Activated B cell treated with CpG ODN at 0.5 μM for 24 hours (primary cell): ENCODE results near the gene CCDC142. TPM values are rescaled to one million over a fixed set of nuclear protein-coding genes. Genes with fewer than 3 reads are reported as not detected.

Experiments used
- ATAC-seq: fragments of 200-7000 bp; cut with Tn5 transposase; one replicate; pipeline ENCODE4 v1.10.0; 2021; ENCODE audit warnings: low read depth, mild to moderate bottlenecking, moderate library complexity
- CTCF ChIA-PET: fragments of 350-600 bp; sonication (Branson Sonifier 250); formaldehyde crosslinking; loops from one replicate; lab custom pipeline; 2021; ENCODE audit warnings: antibody characterized with exemption; lab: Charles Lee
- POLR2A ChIA-PET: fragments of 350-600 bp; sonication (Branson Sonifier 250); formaldehyde crosslinking; loops from one replicate; lab custom pipeline; 2021; ENCODE audit warnings: antibody characterized with exemption; lab: Charles Lee
- DNase-seq: peaks from one replicate; pipeline ENCODE4 v3.0.0; 2022
- H3K27ac Mint-ChIP-seq: one replicate; pipeline ENCODE4 v1.8.0; 2020; ENCODE audit warnings: mixed read lengths
- H3K27me3 Mint-ChIP-seq: one replicate; pipeline ENCODE4 v1.8.0; 2021; ENCODE audit warnings: mixed read lengths
- H3K36me3 Mint-ChIP-seq: one replicate; pipeline ENCODE4 v1.8.0; 2021; ENCODE audit warnings: low read depth, mixed read lengths
- H3K4me1 Mint-ChIP-seq: one replicate; pipeline ENCODE4 v1.8.0; 2021; ENCODE audit warnings: mixed read lengths
- H3K4me3 Mint-ChIP-seq: one replicate; pipeline ENCODE4 v1.8.0; 2020; ENCODE audit warnings: mild to moderate bottlenecking, mixed read lengths
- H3K9me3 Mint-ChIP-seq: one replicate; pipeline ENCODE4 v1.8.0; 2020; ENCODE audit warnings: mixed read lengths
- CTCF ChIP-seq: fragments of 200-600 bp; IDR thresholded peaks from one replicate; pipeline ENCODE4 v1.8.0; 2022; ENCODE audit warnings: antibody characterized with exemption, mild to moderate bottlenecking
- intact Hi-C: fragments of 100-400 bp; cut with micrococcal nuclease; formaldehyde crosslinking; loops from one replicate; pipeline ENCODE4 v1.15.1; 2024
- total RNA-seq: library from RNA; stranded (reverse); gene quantifications from 2 replicates; pipeline ENCODE4 v1.2.3, GENCODE V29; 2022

CCDC142 gene
- total RNA-seq, 1 donor from 2014 or later = 40.4 TPM

GRCh38 chr2:74503506-74504475 lies 21.0 kb upstream of the CCDC142 start:
- intact Hi-C loops = loop anchor here (1.0 to 10.0 kb wide), 5 partner anchors 20 to 331 kb away; partner anchors contain the start of genes C2orf81, HK2, SEMA4F and TTC31
- peak overlapping the region; percentile 63 for H3K27ac Mint-ChIP-seq
- no peak for ATAC-seq

GRCh38 chr2:74502720-74503505 lies 20.1 kb upstream of the CCDC142 start:
- peaks cover 70% of the 10 kb centered on the region for H3K4me1 Mint-ChIP-seq
- ATAC-seq (peak; percentile 39), DNase-seq (peak; percentile 67)
- H3K27ac Mint-ChIP-seq = peak overlapping the region; percentile 63
- CTCF ChIA-PET = interaction anchor here (0.7 to 2.5 kb wide), 6 partner anchors 17 to 86 kb away, joined by 3 to 12 read pairs (median 4); partner anchors contain the start of genes CCDC142 and TTC31
- peaks cover 38% of the 10 kb centered on the region for H3K27me3 Mint-ChIP-seq
- H3K9me3 Mint-ChIP-seq = no peaks in the 10 kb centered on the region
- intact Hi-C loops = loop anchor here (1.0 to 10.0 kb wide), 5 partner anchors 20 to 332 kb away; partner anchors contain the start of genes C2orf81, HK2, SEMA4F and TTC31
- peak overlapping the region; percentile 81 for H3K4me3 Mint-ChIP-seq
- POLR2A ChIA-PET = interaction anchor here (0.7 to 2.8 kb wide), 9 partner anchors 12 to 82 kb away, joined by 3 to 35 read pairs (median 5); partner anchors contain the start of genes AUP1, CCDC142, HTRA2 and MRPL53
- peaks cover 33% of the 10 kb centered on the region for H3K36me3 Mint-ChIP-seq
- no peak for TF ChIP-seq CTCF

More at GRCh38 chr2:74503506-74504475, 21.0 kb upstream of the CCDC142 start:
- TF ChIP-seq CTCF = no peak
- peaks cover 31% of the 10 kb centered on the region for H3K27me3 Mint-ChIP-seq
- no peaks in the 10 kb centered on the region for H3K9me3 Mint-ChIP-seq
- peak overlapping the region; percentile 81 for H3K4me3 Mint-ChIP-seq
- H3K4me1 Mint-ChIP-seq = peaks cover 70% of the 10 kb centered on the region
- peaks cover 33% of the 10 kb centered on the region for H3K36me3 Mint-ChIP-seq
- no peak for DNase-seq
- ChIA-PET POLR2A (interaction anchor here (0.7 to 2.8 kb wide), 13 partner anchors 9 to 85 kb away, joined by 3 to 35 read pairs (median 5); partner anchors contain the start of genes AUP1, CCDC142, DQX1 and HTRA2), CTCF (interaction anchor here (0.7 to 2.5 kb wide), 8 partner anchors 16 to 86 kb away, joined by 3 to 12 read pairs (median 4); partner anchors contain the start of genes CCDC142, MRPL53 and TTC31)

- Mint-ChIP-seq H3K4me1 (peaks cover 69% of the 10 kb centered on the region), H3K4me3 (peak overlapping the region; percentile 81), H3K9me3 (no peaks in the 10 kb centered on the region), H3K36me3 (peaks cover 27% of the 10 kb centered on the region), H3K27ac (peak overlapping the region; percentile 61), H3K27me3 (peaks cover 38% of the 10 kb centered on the region)
- intact Hi-C loops = loop anchor here (10.0 kb wide), 2 partner anchors 153 to 333 kb away; partner anchors contain the start of genes HK2 and SEMA4F
- POLR2A ChIA-PET = interaction anchor here (1.1 to 2.3 kb wide), 3 partner anchors 10 to 27 kb away, joined by 3 to 10 read pairs (median 4); partner anchors contain the start of genes AUP1 and HTRA2
- ATAC-seq (no peak), DNase-seq (no peak)
- CTCF ChIA-PET = no interaction called here
- TF ChIP-seq CTCF = no peak
Observed at GRCh38 chr2:74502147-74502719, 19.4 kb upstream of the CCDC142 start.

- H3K36me3 Mint-ChIP-seq = peaks cover 22% of the 10 kb centered on the region
- ATAC-seq (no peak), DNase-seq (no peak)
- CTCF ChIA-PET = interaction anchor here (1.1 to 1.4 kb wide), 3 partner anchors 28 to 89 kb away, joined by 3 to 4 read pairs (median 3); partner anchors contain the start of genes AUP1 and HTRA2
- no peaks in the 10 kb centered on the region for H3K9me3 Mint-ChIP-seq
- no peak overlapping the region for H3K27ac Mint-ChIP-seq
- intact Hi-C loops = loop anchor here (10.0 kb wide), 2 partner anchors 153 to 333 kb away; partner anchors contain the start of genes HK2 and SEMA4F
- TF ChIP-seq CTCF = no peak
- H3K27me3 Mint-ChIP-seq = peaks cover 38% of the 10 kb centered on the region
- peaks cover 62% of the 10 kb centered on the region for H3K4me1 Mint-ChIP-seq
- H3K4me3 Mint-ChIP-seq = peak overlapping the region; percentile 81
- POLR2A ChIA-PET = interaction anchor here (0.6 to 2.3 kb wide), 6 partner anchors 11 to 96 kb away, joined by 3 to 10 read pairs (median 4); partner anchors contain the start of genes AUP1, CCDC142, HTRA2 and MRPL53
Observed at GRCh38 chr2:74501335-74502071, 18.7 kb upstream of the CCDC142 start.
